ENCODE measurements around the gene NAAA. TPM values are rescaled to one million over a fixed set of nuclear protein-coding genes. Genes with fewer than 3 reads are reported as not detected.
"Not testable (repeated sequence)": the region's sequence is repeated elsewhere in the genome, so short reads cannot be mapped to it uniquely, and the experiment has no call there.

NAAA gene
- total and polyA plus RNA-seq, 2 of the 13 experiments (the other 11 are each of a cell fraction or from before 2014, with no cell fraction given), result 22.4 to 24.6 TPM

DNA sequence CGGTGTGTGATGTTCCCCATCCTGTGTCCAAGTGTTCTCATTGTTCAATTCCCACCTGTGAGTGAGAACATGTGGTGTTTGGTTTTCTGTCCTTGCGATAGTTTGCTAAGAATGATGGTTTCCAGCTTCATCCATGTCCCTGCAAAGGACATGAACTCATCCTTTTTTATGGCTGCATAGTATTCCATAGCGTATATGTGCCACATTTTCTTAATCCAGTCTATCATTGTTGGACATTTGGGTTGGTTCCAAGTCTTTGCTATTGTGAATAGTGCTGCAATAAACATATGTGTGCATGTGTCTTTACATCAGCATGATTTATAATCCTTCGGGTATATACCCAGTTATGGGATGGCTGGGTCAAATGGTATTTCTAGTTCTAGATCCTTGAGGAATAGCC, 21.3 kb upstream of the NAAA start:
- H3K4me3 ChIP-seq (replicated peaks in 1 of 3; ENCODE audit: insufficient read depth in 1 of 3, low read depth in 2 of 3, low read length in 3 of 3); POLR2A ChIA-PET; ATAC-seq; H3K9me3 ChIP-seq (ENCODE audit: low read length); H3K27ac ChIP-seq (ENCODE audit: extremely low read length, insufficient read depth, low read length); in situ Hi-C loops (cut with HindIII; ENCODE audit: extremely low pct_ligation_motif_present, low pct_unique_long_range_greater_than_20kb); CTCF ChIA-PET (ENCODE audit: low intra/inter-chr PET ratio, low total read pairs); H3K79me2 ChIP-seq (ENCODE audit: insufficient read depth, low read length); FAIRE-seq; DNase-seq (ENCODE audit: low spot score); H3K4me1 ChIP-seq (ENCODE audit: insufficient read depth, low read length); H4K20me1 ChIP-seq (ENCODE audit: insufficient read depth, low read length); H3K9ac ChIP-seq (ENCODE audit: insufficient read depth, low read depth, low read length); H3K4me2 ChIP-seq (ENCODE audit: low read depth, low read length); H2AFZ ChIP-seq (ENCODE audit: low read length); H3K27me3 ChIP-seq (ENCODE audit: control insufficient read depth in 1 of 2, insufficient read depth in 2 of 2, low read length in 2 of 2); intact Hi-C loops (cut with micrococcal nuclease; ENCODE audit: unreplicated experiment): not testable (repeated sequence)
- TSS peak; percentile 37 for BruUV-seq (replicated peaks)
- 92% methylated on average over 4 of the region's 4 CpGs for WGBS (ENCODE audit: low lambda C conversion rate)
- H3K36me3 ChIP-seq (replicated peaks in 1 of 2; ENCODE audit: control insufficient read depth in 1 of 2, insufficient read depth in 2 of 2, low read length in 2 of 2), result peaks cover 19 to 75% of the 10 kb centered on the region in 2 experiments

DNA sequence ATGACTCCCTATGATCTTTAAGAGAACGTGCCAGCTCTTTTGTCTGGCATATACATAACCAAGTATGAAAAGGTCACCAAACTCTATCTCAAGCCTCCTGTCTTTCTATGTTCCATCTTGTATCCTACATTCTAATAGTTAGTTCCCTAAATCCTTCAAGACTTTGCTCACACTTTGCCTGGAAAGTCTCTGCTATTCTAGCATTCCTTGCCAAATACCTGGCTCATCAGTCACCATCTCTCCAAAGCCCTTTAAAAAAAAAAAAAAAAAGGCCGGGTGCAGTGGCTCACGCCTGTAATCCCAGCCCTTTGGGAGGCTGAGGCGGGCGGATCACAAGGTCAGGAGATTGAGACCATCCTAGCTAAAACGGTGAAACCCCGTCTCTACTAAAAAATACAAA, 17.7 kb upstream of the NAAA start:
- H3K9ac ChIP-seq (ENCODE audit: insufficient read depth, low read depth, low read length); H3K79me2 ChIP-seq (ENCODE audit: insufficient read depth, low read length); CTCF ChIA-PET (ENCODE audit: low intra/inter-chr PET ratio, low total read pairs); BruUV-seq (replicated peaks); H3K27ac ChIP-seq (ENCODE audit: extremely low read length, insufficient read depth, low read length); DNase-seq (ENCODE audit: low spot score); FAIRE-seq; H3K27me3 ChIP-seq (ENCODE audit: control insufficient read depth in 1 of 2, insufficient read depth in 2 of 2, low read length in 2 of 2); H3K4me3 ChIP-seq (replicated peaks in 1 of 3; ENCODE audit: insufficient read depth in 1 of 3, low read depth in 2 of 3, low read length in 3 of 3); POLR2A ChIA-PET; H3K4me2 ChIP-seq (ENCODE audit: low read depth, low read length); intact Hi-C loops (cut with micrococcal nuclease; ENCODE audit: unreplicated experiment); in situ Hi-C loops (cut with HindIII; ENCODE audit: extremely low pct_ligation_motif_present, low pct_unique_long_range_greater_than_20kb); ATAC-seq; H3K4me1 ChIP-seq (ENCODE audit: insufficient read depth, low read length); H4K20me1 ChIP-seq (ENCODE audit: insufficient read depth, low read length); H2AFZ ChIP-seq (ENCODE audit: low read length); H3K9me3 ChIP-seq (ENCODE audit: low read length): not testable (repeated sequence)
- WGBS (ENCODE audit: low lambda C conversion rate), result 98% methylated on average over 7 of the region's 7 CpGs
- H3K36me3 ChIP-seq (replicated peaks in 1 of 2; ENCODE audit: control insufficient read depth in 1 of 2, insufficient read depth in 2 of 2, low read length in 2 of 2), result peaks cover 28 to 67% of the 10 kb centered on the region in 2 experiments; a peak in 4 of 5 replicates

DNA sequence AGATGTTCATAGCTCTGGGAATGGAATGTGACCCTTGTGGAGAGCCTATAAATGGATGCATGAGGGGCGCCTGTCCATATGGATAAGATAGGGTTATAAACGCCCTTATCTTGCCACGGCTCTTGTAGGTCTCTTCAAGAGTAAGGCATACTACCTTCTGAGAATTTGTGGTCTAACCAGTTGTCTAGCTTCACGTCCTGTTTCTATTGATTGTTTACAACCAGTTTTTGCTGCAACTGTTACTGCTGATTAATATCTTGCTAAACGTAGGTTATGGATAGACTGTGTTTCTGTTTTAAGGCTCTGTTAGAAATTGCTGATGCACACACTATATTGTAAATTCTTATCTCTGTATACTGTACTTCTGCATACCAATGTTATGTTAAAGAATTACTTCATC, 14.0 kb upstream of the NAAA start:
- H3K9ac ChIP-seq (ENCODE audit: insufficient read depth, low read depth, low read length); BruUV-seq (replicated peaks); H2AFZ ChIP-seq (ENCODE audit: low read length); H3K9me3 ChIP-seq (ENCODE audit: low read length); intact Hi-C loops (cut with micrococcal nuclease; ENCODE audit: unreplicated experiment); in situ Hi-C loops (cut with HindIII; ENCODE audit: extremely low pct_ligation_motif_present, low pct_unique_long_range_greater_than_20kb); H3K79me2 ChIP-seq (ENCODE audit: insufficient read depth, low read length); FAIRE-seq; CTCF ChIA-PET (ENCODE audit: low intra/inter-chr PET ratio, low total read pairs); H3K4me2 ChIP-seq (ENCODE audit: low read depth, low read length); DNase-seq (ENCODE audit: low spot score); H3K27ac ChIP-seq (ENCODE audit: extremely low read length, insufficient read depth, low read length); H4K20me1 ChIP-seq (ENCODE audit: insufficient read depth, low read length); H3K4me1 ChIP-seq (ENCODE audit: insufficient read depth, low read length); H3K4me3 ChIP-seq (replicated peaks in 1 of 3; ENCODE audit: insufficient read depth in 1 of 3, low read depth in 2 of 3, low read length in 3 of 3); H3K27me3 ChIP-seq (ENCODE audit: control insufficient read depth in 1 of 2, insufficient read depth in 2 of 2, low read length in 2 of 2); ATAC-seq; POLR2A ChIA-PET: not testable (repeated sequence)
- peaks cover 24 to 77% of the 10 kb centered on the region in 2 experiments for H3K36me3 ChIP-seq (replicated peaks in 1 of 2; ENCODE audit: control insufficient read depth in 1 of 2, insufficient read depth in 2 of 2, low read length in 2 of 2)
- WGBS (ENCODE audit: low lambda C conversion rate), result 98% methylated on average over 5 of the region's 5 CpGs

Data from HepG2 (cell line).